Placental pericyte (primary cell): ENCODE measurements around the gene GNGT2. TPM values are rescaled to one million over a fixed set of nuclear protein-coding genes. Genes with fewer than 3 reads are reported as not detected.

ENCODE experiments used
- total RNA-seq: library from RNA; depleted of rRNA; stranded (reverse); fragments of >200 nt; gene quantifications from 2 replicates; pipeline ENCODE4 v1.2.3, GENCODE V29; 2012

The GNGT2 gene
- 0.14 and 0.66 TPM in 2 replicates for total RNA-seq

DNA sequence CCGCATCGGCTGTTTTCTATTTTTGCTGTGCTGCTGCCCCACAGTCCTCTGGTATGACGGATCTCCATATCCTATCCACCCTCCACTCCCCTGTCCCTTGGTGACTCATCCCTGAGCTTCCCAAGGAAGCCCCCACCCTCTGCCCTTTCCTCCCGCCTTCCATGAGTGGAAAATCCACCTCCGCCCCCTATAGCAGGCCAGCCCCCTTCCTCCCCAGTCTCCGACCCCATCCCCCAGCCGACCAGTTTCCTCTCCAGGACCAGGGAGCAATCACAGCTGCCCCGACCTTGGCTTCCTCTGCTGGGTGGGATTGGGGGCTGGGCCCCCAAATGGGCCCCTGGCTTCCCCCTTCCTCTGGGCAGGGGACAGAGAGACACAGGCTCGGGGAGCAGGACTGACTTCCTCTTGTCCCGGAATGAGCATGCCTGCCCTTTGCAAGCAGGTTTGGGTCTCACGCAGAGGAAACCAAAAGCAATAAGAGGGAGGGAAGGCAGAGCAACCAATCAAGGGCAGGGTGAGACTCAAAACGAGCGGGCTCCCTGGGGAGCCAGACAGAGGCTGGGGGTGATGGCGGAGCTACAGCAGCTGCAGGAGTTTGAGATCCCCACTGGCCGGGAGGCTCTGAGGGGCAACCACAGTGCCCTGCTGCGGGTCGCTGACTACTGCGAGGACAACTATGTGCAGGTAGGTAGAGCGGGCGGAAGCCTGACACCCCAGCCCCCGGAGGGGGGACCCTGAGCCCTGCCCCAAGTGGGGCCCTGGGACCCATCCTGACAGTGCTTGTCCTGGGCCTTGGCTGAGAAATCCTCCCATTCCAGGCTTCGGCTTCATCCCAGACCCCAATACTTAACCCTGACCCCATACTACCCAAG lies at the start of gene GNGT2, which contains the start of gene ABI3:
GNGT2 (minus strand) TSS at position 417 of the 872 bp plus-strand sequence. CDS start 3,152 bp downstream, outside the sequence.
ABI3 (plus strand) TSS at position 550 of the 872 bp plus-strand sequence; CDS start at position 568, 18 bp downstream.

GRCh38 chr17:49230636-49231562 lies 20.5 kb upstream of the GNGT2 start, which contains the start of gene PHOSPHO1:
Gene PHOSPHO1 (minus strand): TSS chr17:49230787. CDS start chr17:49226691, 4,096 bp downstream.

Other genes with a start within 250 kb of the GNGT2 start
- not detected in 2 replicates for gene GIP, start 242.0 kb downstream of the GNGT2 start, total RNA-seq
- 30.6 and 49.0 TPM in 2 replicates for gene IGF2BP1, start 213.2 kb downstream of the GNGT2 start, total RNA-seq
- gene B4GALNT2, start 77.8 kb downstream of the GNGT2 start, total RNA-seq, result 0.66 and 2.4 TPM in 2 replicates
- gene ABI3, start 133 bp upstream of the GNGT2 start, total RNA-seq, result 0.66 and 3.6 TPM in 2 replicates
- gene PHOSPHO1, start 20.2 kb upstream of the GNGT2 start, total RNA-seq, result 0.66 and 1.3 TPM in 2 replicates
- gene ZNF652, start 151.7 kb upstream of the GNGT2 start, total RNA-seq, result 16.5 and 16.6 TPM in 2 replicates
- 92.4 and 139 TPM in 2 replicates for gene PHB1, start 204.3 kb upstream of the GNGT2 start, total RNA-seq